SK-N-SH treated with all-trans-retinoic acid at 6 μM for 48 hours (cell line): ENCODE results near the gene FNDC3B.

Source experiments
- ATAC-seq: fragments of 200-7000 bp; cut with Tn5 transposase; 3 replicates; pipeline ENCODE4 v1.9.1; 2020; ENCODE audit warnings: mild to moderate bottlenecking, moderate library complexity
- ARNTL ChIP-seq: fragments of 450-650 bp; formaldehyde crosslinking; IDR thresholded peaks from 2 replicates; pipeline ENCODE4 v1.5.0; 2020; ENCODE audit warnings: low read depth, mild to moderate bottlenecking, moderate library complexity, borderline replicate concordance
- BACH2 ChIP-seq: fragments of 250-450 bp; sonication (Bioruptor Pico); IDR thresholded peaks from 2 replicates; pipeline ENCODE4 v1.9.0; 2021; ENCODE audit warnings: mild to moderate bottlenecking, borderline replicate concordance
- CREB5 ChIP-seq: fragments of 250-450 bp; sonication (Bioruptor Pico); IDR thresholded peaks from 2 replicates; pipeline ENCODE4 v1.5.1; 2020; ENCODE audit warnings: low read depth, mild to moderate bottlenecking, moderate library complexity
- CSDC2 ChIP-seq: fragments of 250-450 bp; sonication (Bioruptor Pico); IDR thresholded peaks from 2 replicates; pipeline ENCODE4 v1.5.0; 2020; ENCODE audit warnings: mild to moderate bottlenecking, moderate library complexity
- CSRNP3 ChIP-seq: fragments of 250-450 bp; sonication (Bioruptor Pico); IDR thresholded peaks from 2 replicates; pipeline ENCODE4 v1.5.1; 2021; ENCODE audit warnings: mild to moderate bottlenecking, moderate library complexity
- ESRRG ChIP-seq: fragments of 250-450 bp; sonication (Bioruptor Pico); IDR thresholded peaks from 2 replicates; pipeline ENCODE4 v1.6.1; 2021; ENCODE audit warnings: mild to moderate bottlenecking
- GLIS3 ChIP-seq: fragments of 250-450 bp; sonication (Bioruptor Pico); IDR thresholded peaks from 2 replicates; pipeline ENCODE4 v1.5.0; 2020; ENCODE audit warnings: mild to moderate bottlenecking, moderate library complexity
- ISL1 ChIP-seq: fragments of 250-450 bp; sonication (Bioruptor Pico); IDR thresholded peaks from 2 replicates; pipeline ENCODE4 v2.1.2; 2022; ENCODE audit warnings: mild to moderate bottlenecking, moderate library complexity
- OSR1 ChIP-seq: fragments of 250-450 bp; sonication (Bioruptor Pico); IDR thresholded peaks from 2 replicates; pipeline ENCODE4 v1.8.0; 2022; ENCODE audit warnings: moderate library complexity, mild to moderate bottlenecking, inconsistent platforms
- POU6F1 ChIP-seq: fragments of 250-450 bp; sonication (Bioruptor Pico); IDR thresholded peaks from 2 replicates; pipeline ENCODE4 v1.8.0; 2021; ENCODE audit warnings: low read depth, mild to moderate bottlenecking, moderate library complexity, borderline replicate concordance
- PPARA ChIP-seq: fragments of 250-450 bp; sonication (Bioruptor Pico); IDR thresholded peaks from 2 replicates; pipeline ENCODE4 v1.5.0; 2020; ENCODE audit warnings: mild to moderate bottlenecking, borderline replicate concordance
- RARB ChIP-seq: fragments of 250-450 bp; sonication (Bioruptor Pico); IDR thresholded peaks from 2 replicates; pipeline ENCODE4 v1.8.0; 2021; ENCODE audit warnings: mild to moderate bottlenecking, moderate library complexity
- SNAI2 ChIP-seq: fragments of 250-450 bp; sonication (Bioruptor Pico); IDR thresholded peaks from 2 replicates; pipeline ENCODE4 v1.5.0; 2020; ENCODE audit warnings: mild to moderate bottlenecking, moderate library complexity
- TCF4 ChIP-seq: fragments of 250-450 bp; sonication (Bioruptor Pico); IDR thresholded peaks from 2 replicates; pipeline ENCODE4 v1.8.0; 2021; ENCODE audit warnings: mild to moderate bottlenecking, moderate library complexity, borderline replicate concordance
- TSHZ2 ChIP-seq: fragments of 250-450 bp; sonication (Bioruptor Pico); IDR thresholded peaks from 2 replicates; pipeline ENCODE4 v1.5.0; 2020; ENCODE audit warnings: mild to moderate bottlenecking, moderate library complexity
- ZC3H10 ChIP-seq: fragments of 250-450 bp; sonication (Bioruptor Pico); IDR thresholded peaks from 2 replicates; pipeline ENCODE4 v1.5.1; 2021; ENCODE audit warnings: mild to moderate bottlenecking, moderate library complexity
- ZFP3 ChIP-seq: fragments of 250-450 bp; sonication (Bioruptor Pico); IDR thresholded peaks from 2 replicates; pipeline ENCODE4 v1.5.0; 2020; ENCODE audit warnings: mild to moderate bottlenecking, moderate library complexity
- ZNF565 ChIP-seq: fragments of 450-650 bp; formaldehyde crosslinking; conservative IDR thresholded peaks from 2 replicates; pipeline ENCODE4 v1.5.0; 2020; ENCODE audit warnings: low read depth, mild to moderate bottlenecking, moderate library complexity
- ZNF70 ChIP-seq: fragments of 450-650 bp; formaldehyde crosslinking; IDR thresholded peaks from 2 replicates; pipeline ENCODE4 v1.5.0; 2020; ENCODE audit warnings: mild to moderate bottlenecking, moderate library complexity

FNDC3B gene

GRCh38 chr3:172411478-172411947, 372.1 kb downstream of the FNDC3B start:
- no peak for ATAC-seq
- TF ChIP-seq ARNTL (CRISPR knock-in tag) (no peak), OSR1 (CRISPR knock-in tag) (no peak), BACH2 (CRISPR knock-in tag) (no peak), ZFP3 (CRISPR knock-in tag) (no peak), PPARA (no peak), CSDC2 (CRISPR knock-in tag) (no peak), ZNF70 (CRISPR knock-in tag) (no peak), CSRNP3 (no peak), TCF4 (no peak), SNAI2 (CRISPR knock-in tag) (no peak), RARB (CRISPR knock-in tag) (no peak), POU6F1 (CRISPR knock-in tag) (no peak)

GRCh38 chr3:172415323-172415722, 375.9 kb downstream of the FNDC3B start:
- ATAC-seq: no peak
- TF ChIP-seq CSDC2 (CRISPR knock-in tag): no peak
- TF ChIP-seq ISL1 (CRISPR knock-in tag): no peak
- TF ChIP-seq CREB5 (CRISPR knock-in tag): no peak
- no peak for TF ChIP-seq OSR1 (CRISPR knock-in tag)
- TF ChIP-seq RARB (CRISPR knock-in tag): no peak
- TF ChIP-seq ZNF70 (CRISPR knock-in tag): no peak

GRCh38 chr3:172437713-172438112, 398.3 kb downstream of the FNDC3B start:
- ATAC-seq: no peak
- TF ChIP-seq BACH2 (CRISPR knock-in tag) (no peak), RARB (CRISPR knock-in tag) (no peak), ZNF70 (CRISPR knock-in tag) (no peak), ZC3H10 (CRISPR knock-in tag) (no peak), ZNF565 (CRISPR knock-in tag) (no peak), SNAI2 (CRISPR knock-in tag) (no peak), ESRRG (CRISPR knock-in tag) (no peak), TSHZ2 (no peak), OSR1 (CRISPR knock-in tag) (no peak), CSRNP3 (no peak), TCF4 (no peak), GLIS3 (no peak), ZFP3 (CRISPR knock-in tag) (no peak)
- TF ChIP-seq, all 23 proteins: peak for 0

- TF ChIP-seq ZC3H10 (CRISPR knock-in tag): no peak
- TF ChIP-seq ESRRG (CRISPR knock-in tag): no peak
- TF ChIP-seq ARNTL (CRISPR knock-in tag): no peak
- no peak for TF ChIP-seq RARB (CRISPR knock-in tag)
- ATAC-seq: no peak
Measured at GRCh38 chr3:172438186-172438585, 398.8 kb downstream of the FNDC3B start.
